Brain microvascular endothelial cell (primary cell): ENCODE results near the gene TP53BP1.

Experiments used
- DNase-seq: peaks from one replicate; pipeline ENCODE4 v3.0.0-alpha.2; 2020
- H3K27ac ChIP-seq: fragments of 250-450 bp; sonication (Bioruptor Pico); 2 replicates; pipeline ENCODE4 v1.5.1; 2020; ENCODE audit warnings: mild to moderate bottlenecking, moderate library complexity
- H3K27me3 ChIP-seq: fragments of 250-450 bp; sonication (Bioruptor Pico); replicated peaks from 2 replicates; pipeline ENCODE4 v1.5.1; 2020; ENCODE audit warnings: mild to moderate bottlenecking
- H3K36me3 ChIP-seq: fragments of 250-450 bp; sonication (Bioruptor Pico); replicated peaks from 2 replicates; pipeline ENCODE4 v1.5.1; 2020; ENCODE audit warnings: mild to moderate bottlenecking
- H3K4me3 ChIP-seq: 2 replicates; pipeline ENCODE4 v1.5.1; 2011; ENCODE audit warnings: low read depth, mild to moderate bottlenecking, control low read depth, low read length, moderate library complexity
- CTCF ChIP-seq: IDR thresholded peaks from 2 replicates; pipeline ENCODE4 v1.5.1; 2011; ENCODE audit warnings: low read depth, mild to moderate bottlenecking, moderate library complexity, low read length, control low read depth, inconsistent platforms; ENCODE audit errors: missing control alignments
- in situ Hi-C: cut with HindIII; loops from 2 replicates; pipeline ENCODE4 v1.10.0; 2017; ENCODE audit warnings: low sequenced_read_pairs, low pct_ligation_motif_present

TP53BP1 gene

GRCh38 chr15:43473885-43474284 lies 19.1 kb downstream of the TP53BP1 start:
- no peak overlapping the region for H3K4me3 ChIP-seq
- TF ChIP-seq CTCF = no peak
- H3K27ac ChIP-seq = no peak overlapping the region
- H3K27me3 ChIP-seq = no peaks in the 10 kb centered on the region
- no peak for DNase-seq
- in situ Hi-C loops = no loop called here
- peaks cover 46% of the 10 kb centered on the region for H3K36me3 ChIP-seq

- no peaks in the 10 kb centered on the region for H3K27me3 ChIP-seq
- TF ChIP-seq CTCF = no peak
- no peak overlapping the region for H3K27ac ChIP-seq
- no peak overlapping the region for H3K4me3 ChIP-seq
- DNase-seq = no peak
- H3K36me3 ChIP-seq = peaks cover 30% of the 10 kb centered on the region
- in situ Hi-C loops = no loop called here
Measured at GRCh38 chr15:43471975-43472374, 21.0 kb downstream of the TP53BP1 start.

- H3K36me3 ChIP-seq = peaks cover 17% of the 10 kb centered on the region
- H3K27ac ChIP-seq = peak overlapping the region; percentile 31
- DNase-seq = peak; percentile 37
- in situ Hi-C loops = no loop called here
- no peak for TF ChIP-seq CTCF
- no peak overlapping the region for H3K4me3 ChIP-seq
- H3K27me3 ChIP-seq = no peaks in the 10 kb centered on the region
Measured at GRCh38 chr15:43469867-43470266, 23.1 kb downstream of the TP53BP1 start.

GRCh38 chr15:43465100-43465499 lies 27.9 kb downstream of the TP53BP1 start:
- in situ Hi-C loops = no loop called here
- TF ChIP-seq CTCF = no peak
- peaks cover 14% of the 10 kb centered on the region for H3K36me3 ChIP-seq
- no peaks in the 10 kb centered on the region for H3K27me3 ChIP-seq
- peak overlapping the region; percentile 39 for H3K27ac ChIP-seq
- DNase-seq = peak; percentile 52
- no peak overlapping the region for H3K4me3 ChIP-seq

- H3K36me3 ChIP-seq = peaks cover 14% of the 10 kb centered on the region
- in situ Hi-C loops = no loop called here
- no peak for DNase-seq
- no peak overlapping the region for H3K4me3 ChIP-seq
- no peak for TF ChIP-seq CTCF
- H3K27me3 ChIP-seq = no peaks in the 10 kb centered on the region
- no peak overlapping the region for H3K27ac ChIP-seq
Measured at GRCh38 chr15:43463998-43464397, 29.0 kb downstream of the TP53BP1 start.

- in situ Hi-C loops = no loop called here
Measured at GRCh38 chr15:43463507-43463906, 29.4 kb downstream of the TP53BP1 start.

More at GRCh38 chr15:43463507-43463906, 29.4 kb downstream of the TP53BP1 start:
- H3K36me3 ChIP-seq = peaks cover 17% of the 10 kb centered on the region
- no peak overlapping the region for H3K27ac ChIP-seq
- no peak for TF ChIP-seq CTCF
- H3K4me3 ChIP-seq = no peak overlapping the region
- no peaks in the 10 kb centered on the region for H3K27me3 ChIP-seq
- DNase-seq = no peak
